OCI-LY1 (cell line): Measurements from ENCODE around the gene RNF217.
"Not testable (repeated sequence)": the region's sequence is repeated elsewhere in the genome, so short reads cannot be mapped to it uniquely, and the experiment has no call there.

Source experiments
- H2AFZ ChIP-seq: fragments of 200-600 bp; sonication (generic), shearing (Covaris generic); 2 replicates; pipeline ENCODE4 v1.6.0; 2014; ENCODE audit warnings: antibody characterized with exemption, mild to moderate bottlenecking, low read length
- H3F3A ChIP-seq: fragments of 200-600 bp; sonication (generic), shearing (Covaris generic); 2 replicates; pipeline ENCODE4 v1.6.0; 2014; ENCODE audit warnings: mild to moderate bottlenecking, antibody characterized with exemption, low read length, moderate library complexity; ENCODE audit not compliant: insufficient read depth
- H3K27ac ChIP-seq: fragments of 200-600 bp; sonication (generic); 2 replicates; pipeline ENCODE4 v1.5.1; 2014; ENCODE audit warnings: low read length, mixed run types, mild to moderate bottlenecking, low read depth; ENCODE audit not compliant: poor library complexity, severe bottlenecking
- H3K27me3 ChIP-seq: fragments of 200-600 bp; sonication (generic); 2 replicates; pipeline ENCODE4 v1.6.0; 2014; ENCODE audit warnings: antibody characterized with exemption, mild to moderate bottlenecking, low read length, moderate library complexity; ENCODE audit not compliant: insufficient read depth
- H3K36me3 ChIP-seq: fragments of 200-600 bp; sonication (generic); 2 replicates; pipeline ENCODE4 v1.6.1; 2014; ENCODE audit warnings: mild to moderate bottlenecking, antibody characterized with exemption, low read length, moderate library complexity, mixed read lengths; ENCODE audit not compliant: insufficient read depth
- H3K4me1 ChIP-seq: fragments of 200-600 bp; sonication (generic); 2 replicates; pipeline ENCODE4 v1.5.1; 2014; ENCODE audit warnings: mild to moderate bottlenecking, low read length, moderate library complexity; ENCODE audit not compliant: insufficient read depth, severe bottlenecking
- H3K4me2 ChIP-seq: fragments of 200-600 bp; sonication (generic), shearing (Covaris generic); 2 replicates; pipeline ENCODE4 v1.6.1; 2014; ENCODE audit warnings: low read length
- H3K4me3 ChIP-seq: fragments of 200-600 bp; sonication (generic); 2 replicates; pipeline ENCODE4 v1.5.1; 2014; ENCODE audit warnings: low read length, low read depth, mild to moderate bottlenecking, mixed read lengths; ENCODE audit not compliant: poor library complexity, severe bottlenecking
- H3K79me2 ChIP-seq: fragments of 200-600 bp; shearing (Covaris generic); 2 replicates; pipeline ENCODE4 v1.6.1; 2016; ENCODE audit warnings: mixed run types, low read length, mixed read lengths; ENCODE audit not compliant: insufficient read depth
- H3K9ac ChIP-seq: fragments of 200-600 bp; sonication (generic), shearing (Covaris generic); 2 replicates; pipeline ENCODE4 v1.6.1; 2014; ENCODE audit warnings: mild to moderate bottlenecking, low read length, mixed read lengths
- H3K9me2 ChIP-seq: fragments of 200-600 bp; sonication (generic), shearing (Covaris generic); 2 replicates; pipeline ENCODE4 v1.6.1; 2014; ENCODE audit warnings: low read depth, mild to moderate bottlenecking, low read length, mixed read lengths
- H3K9me3 ChIP-seq: fragments of 200-600 bp; shearing (Covaris generic); 2 replicates; pipeline ENCODE4 v1.6.1; 2014; ENCODE audit warnings: low read length, mixed read lengths
- H4K20me1 ChIP-seq: fragments of 200-600 bp; sonication (generic), shearing (Covaris generic); 2 replicates; pipeline ENCODE4 v1.6.0; 2016; ENCODE audit warnings: mild to moderate bottlenecking, low read length; ENCODE audit not compliant: insufficient read depth
- CTCF ChIP-seq: fragments of 200-600 bp; sonication (generic), shearing (Covaris generic); IDR thresholded peaks from 2 replicates; pipeline ENCODE4 v1.5.1; 2017; ENCODE audit warnings: mild to moderate bottlenecking, antibody characterized with exemption, low read length, moderate library complexity, mixed read lengths
- EZH2 ChIP-seq: fragments of 200-600 bp; sonication (generic), shearing (Covaris generic); IDR thresholded peaks from 2 replicates; pipeline ENCODE4 v1.8.0; 2017; ENCODE audit warnings: borderline replicate concordance, mixed run types, mild to moderate bottlenecking, antibody characterized with exemption, low read length, moderate library complexity, mixed read lengths

Gene RNF217

DNA sequence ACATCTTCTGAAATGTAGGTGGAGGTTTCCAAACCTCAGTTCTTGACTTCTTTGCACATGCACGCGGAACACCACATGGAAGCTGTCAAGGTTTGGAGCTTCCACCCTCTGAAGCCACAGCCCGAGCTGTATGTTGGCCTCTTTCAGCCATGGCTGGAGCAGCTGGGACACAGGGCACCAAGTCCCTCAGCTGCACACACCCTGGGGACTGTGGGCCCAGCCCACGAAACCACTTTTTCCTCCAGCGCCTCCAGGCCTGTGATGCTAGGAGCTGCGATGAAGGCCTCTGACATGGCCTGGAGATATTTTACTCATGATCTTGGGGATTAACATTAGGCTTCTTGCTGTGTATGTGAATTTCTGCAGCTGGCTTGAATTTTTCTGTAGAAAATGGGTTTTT is 68.7 kb downstream of the RNF217 start:
- Histone ChIP-seq H3K27me3 (no peaks in the 10 kb centered on the region), H3K4me2 (no peak overlapping the region), H3K36me3 (no peaks in the 10 kb centered on the region), H4K20me1 (no peaks in the 10 kb centered on the region), H3K9me2 (no peaks in the 10 kb centered on the region), H3K4me3 (no peak overlapping the region), H3K79me2 (no peaks in the 10 kb centered on the region), H3F3A (no peaks in the 10 kb centered on the region), H3K9ac (no peak overlapping the region), H3K27ac (no peak overlapping the region), H3K9me3 (no peaks in the 10 kb centered on the region), H2AFZ (no peak overlapping the region), H3K4me1 (no peaks in the 10 kb centered on the region)
- TF ChIP-seq CTCF (no peak), EZH2 (no peak)

- Histone ChIP-seq H4K20me1 (no peaks in the 10 kb centered on the region), H3K79me2 (no peaks in the 10 kb centered on the region), H3K36me3 (no peaks in the 10 kb centered on the region), H3F3A (no peaks in the 10 kb centered on the region), H3K4me2 (no peak overlapping the region), H3K9ac (no peak overlapping the region), H2AFZ (no peak overlapping the region), H3K9me2 (no peaks in the 10 kb centered on the region), H3K4me1 (no peaks in the 10 kb centered on the region), H3K27me3 (no peaks in the 10 kb centered on the region), H3K9me3 (no peaks in the 10 kb centered on the region), H3K27ac (no peak overlapping the region), H3K4me3 (no peak overlapping the region)
- no peak for TF ChIP-seq EZH2
Observed at GRCh38 chr6:125031385-125031784, 69.1 kb downstream of the RNF217 start.

DNA sequence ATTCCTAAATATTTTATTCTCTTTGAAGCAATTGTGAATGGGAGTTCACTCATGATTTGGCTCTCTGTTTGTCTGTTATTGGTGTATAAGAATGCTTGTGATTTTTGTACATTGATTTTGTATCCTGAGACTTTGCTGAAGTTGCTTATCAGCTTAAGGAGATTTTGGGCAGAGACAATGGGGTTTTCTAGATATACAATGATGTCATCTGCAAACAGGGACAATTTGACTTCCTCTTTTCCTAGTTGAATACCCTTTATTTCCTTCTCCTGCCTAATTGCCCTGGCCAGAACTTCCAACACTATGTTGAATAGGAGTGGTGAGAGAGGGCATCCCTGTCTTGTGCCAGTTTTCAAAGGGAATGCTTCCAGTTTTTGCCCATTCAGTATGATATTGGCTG is 72.7 kb downstream of the RNF217 start:
- not testable (repeated sequence) for H3K9ac ChIP-seq, H3K27ac ChIP-seq, H3F3A ChIP-seq, H3K4me3 ChIP-seq, H3K4me2 ChIP-seq, H3K9me2 ChIP-seq, H3K9me3 ChIP-seq, H4K20me1 ChIP-seq, H2AFZ ChIP-seq, H3K4me1 ChIP-seq, H3K36me3 ChIP-seq, H3K79me2 ChIP-seq, H3K27me3 ChIP-seq

GRCh38 chr6:125036486-125036885 is 74.2 kb downstream of the RNF217 start:
- not testable (repeated sequence) for H4K20me1 ChIP-seq, H3K9me3 ChIP-seq, H3K27ac ChIP-seq, H3F3A ChIP-seq, H3K36me3 ChIP-seq, H3K27me3 ChIP-seq, H3K79me2 ChIP-seq, H3K9me2 ChIP-seq, H2AFZ ChIP-seq, H3K4me2 ChIP-seq, H3K4me3 ChIP-seq, H3K4me1 ChIP-seq, H3K9ac ChIP-seq

DNA sequence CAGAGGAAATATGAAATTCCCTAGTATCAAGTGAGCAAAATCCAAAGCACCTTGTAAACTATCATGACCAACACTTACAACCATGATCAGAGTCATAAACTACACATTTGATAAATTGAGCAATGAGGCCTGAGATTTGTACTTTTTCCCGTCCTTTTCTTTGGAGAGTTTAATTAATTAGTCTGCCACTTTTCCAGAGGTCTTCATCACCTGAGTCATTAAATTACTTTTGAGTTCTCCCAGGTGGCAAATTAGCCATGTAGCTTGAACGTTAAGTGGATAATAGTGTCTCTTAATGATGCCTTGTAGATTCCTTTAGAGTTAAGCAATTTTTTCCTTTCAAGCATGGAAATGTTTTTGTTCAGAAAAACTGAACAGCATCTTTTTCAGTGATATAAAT is 75.6 kb downstream of the RNF217 start:
- no peaks in the 10 kb centered on the region for H3K36me3 ChIP-seq
- H3K27ac ChIP-seq: no peak overlapping the region
- H3K79me2 ChIP-seq: no peaks in the 10 kb centered on the region
- TF ChIP-seq CTCF (no peak), EZH2 (no peak)
- H3K4me1 ChIP-seq: no peaks in the 10 kb centered on the region
- H3K4me3 ChIP-seq: no peak overlapping the region
- no peaks in the 10 kb centered on the region for H4K20me1 ChIP-seq
- no peak overlapping the region for H3K4me2 ChIP-seq
- H3F3A ChIP-seq: no peaks in the 10 kb centered on the region
- H3K9me3 ChIP-seq: no peaks in the 10 kb centered on the region
- no peak overlapping the region for H3K9ac ChIP-seq
- no peaks in the 10 kb centered on the region for H3K9me2 ChIP-seq
- H3K27me3 ChIP-seq: no peaks in the 10 kb centered on the region
- H2AFZ ChIP-seq: no peak overlapping the region
